HepG2 (cell line): Measurements from ENCODE around the gene ABCA3. TPM values are rescaled to one million over a fixed set of nuclear protein-coding genes. Genes with fewer than 3 reads are reported as not detected.

Source experiments
- CBFB ChIP-seq: sonication (generic); formaldehyde crosslinking; IDR thresholded peaks from 2 replicates; pipeline ENCODE4 v1.4.0; 2020; ENCODE audit warnings: missing genetic modification reagents
- CREM ChIP-seq, 2 experiments: sonication (generic) in 1 of 2; formaldehyde crosslinking in 1 of 2; IDR thresholded peaks; 2 replicates each; pipeline versions ENCODE4 v1.4.0 to v1.6.1; 2016 to 2020; ENCODE audit warnings: antibody characterized with exemption in 1 of 2, mild to moderate bottlenecking in 1 of 2, missing genetic modification reagents in 1 of 2
- KLF6 ChIP-seq: IDR thresholded peaks from 2 replicates; pipeline ENCODE4 v1.8.0; 2016; ENCODE audit warnings: missing biosample characterization, missing genetic modification reagents
- POLR2G ChIP-seq: fragments of 200-400 bp; formaldehyde crosslinking; IDR thresholded peaks from 2 replicates; pipeline ENCODE4 v1.6.1; 2018; ENCODE audit warnings: mild to moderate bottlenecking, low read depth, low read length, moderate library complexity
- PRMT3 ChIP-seq: sonication (generic); formaldehyde crosslinking; IDR thresholded peaks from 2 replicates; pipeline ENCODE4 v1.8.1; 2022; ENCODE audit warnings: low read depth, mild to moderate bottlenecking, moderate library complexity, missing genetic modification reagents, borderline replicate concordance
- SAP130 ChIP-seq: IDR thresholded peaks from 2 replicates; pipeline ENCODE4 v1.6.1; 2016; ENCODE audit warnings: low read depth
- ZKSCAN8 ChIP-seq: IDR thresholded peaks from 2 replicates; pipeline ENCODE4 v1.6.1; 2016; ENCODE audit warnings: borderline replicate concordance, missing genetic modification reagents, missing compliant biosample characterization
- ZNF101 ChIP-seq: sonication (generic); formaldehyde crosslinking; IDR thresholded peaks from 2 replicates; pipeline ENCODE4 v1.4.0; 2020; ENCODE audit warnings: mild to moderate bottlenecking, low read depth, missing genetic modification reagents, borderline replicate concordance
- ZNF44 ChIP-seq: sonication (generic); formaldehyde crosslinking; IDR thresholded peaks from 2 replicates; pipeline ENCODE4 v1.5.1; 2020; ENCODE audit warnings: mild to moderate bottlenecking, missing genetic modification reagents
- ZNF569 ChIP-seq: sonication (generic); formaldehyde crosslinking; IDR thresholded peaks from 2 replicates; pipeline ENCODE4 v1.5.0; 2020; ENCODE audit warnings: mild to moderate bottlenecking, missing genetic modification reagents, moderate library complexity, borderline replicate concordance
- ZNF782 ChIP-seq: sonication (generic); formaldehyde crosslinking; IDR thresholded peaks from 2 replicates; pipeline ENCODE4 v1.4.0; 2020; ENCODE audit warnings: missing genetic modification reagents, mild to moderate bottlenecking, borderline replicate concordance
- polyA plus RNA-seq, 8 experiments: library from polyadenylated mRNA; depleted of rRNA in 3 of 8; stranded (reverse) in 7 of 8; unstranded in 1 of 8; fragments of >200 nt; fragmentation: Illumina TruSeq in 4 of 8; extraction: Trizol in 4 of 8; gene quantifications; 2 replicates each; pipeline versions ENCODE4 v1.2.1 to v1.2.3, GENCODE V29; 2011 to 2016; ENCODE audit warnings: low read depth in 4 of 8, missing spikeins in 1 of 8, mixed read lengths in 1 of 8; ENCODE audit not compliant: insufficient read depth in 1 of 8
- total RNA-seq, 5 experiments: library from RNA; depleted of rRNA; stranded (reverse); fragments of >200 nt; fragmentation: Illumina TruSeq; extraction: Trizol; gene quantifications; 2 replicates each; pipeline ENCODE4 v1.2.3, GENCODE V29; 2016; ENCODE audit warnings: low read depth in 1 of 5
- TF ChIP-seq, protein P1 (sequence below), 2 experiments: sonication (generic) in 1 of 2; formaldehyde crosslinking in 1 of 2; IDR thresholded peaks; 2 replicates each; pipeline versions ENCODE4 v1.6.1 to v1.9.0; 2014 to 2022; ENCODE audit warnings: antibody characterized with exemption in 1 of 2, borderline replicate concordance in 1 of 2, inconsistent platforms in 1 of 2, low read depth in 1 of 2, missing genetic modification reagents in 1 of 2
- TF ChIP-seq, protein P2 (sequence below): sonication (generic); formaldehyde crosslinking; IDR thresholded peaks from 2 replicates; pipeline ENCODE4 v1.5.1; 2020; ENCODE audit warnings: missing genetic modification reagents, mild to moderate bottlenecking, borderline replicate concordance
- TF ChIP-seq, protein P3 (sequence below): fragments of 450-650 bp; IDR thresholded peaks from 2 replicates; pipeline ENCODE4 v1.6.1; 2016
- TF ChIP-seq, protein P4 (sequence below): IDR thresholded peaks from 2 replicates; pipeline ENCODE4 v1.6.1; 2016; ENCODE audit warnings: mild to moderate bottlenecking
- TF ChIP-seq, protein P5 (sequence below): sonication (generic); formaldehyde crosslinking; IDR thresholded peaks from 2 replicates; pipeline ENCODE4 v1.5.0; 2020; ENCODE audit warnings: missing genetic modification reagents, mild to moderate bottlenecking, borderline replicate concordance

ABCA3 gene
- total and polyA plus RNA-seq, 2 of the 13 experiments (the other 11 are each of a cell fraction or from before 2014, with no cell fraction given), result 0.60 to 1.5 TPM

DNA sequence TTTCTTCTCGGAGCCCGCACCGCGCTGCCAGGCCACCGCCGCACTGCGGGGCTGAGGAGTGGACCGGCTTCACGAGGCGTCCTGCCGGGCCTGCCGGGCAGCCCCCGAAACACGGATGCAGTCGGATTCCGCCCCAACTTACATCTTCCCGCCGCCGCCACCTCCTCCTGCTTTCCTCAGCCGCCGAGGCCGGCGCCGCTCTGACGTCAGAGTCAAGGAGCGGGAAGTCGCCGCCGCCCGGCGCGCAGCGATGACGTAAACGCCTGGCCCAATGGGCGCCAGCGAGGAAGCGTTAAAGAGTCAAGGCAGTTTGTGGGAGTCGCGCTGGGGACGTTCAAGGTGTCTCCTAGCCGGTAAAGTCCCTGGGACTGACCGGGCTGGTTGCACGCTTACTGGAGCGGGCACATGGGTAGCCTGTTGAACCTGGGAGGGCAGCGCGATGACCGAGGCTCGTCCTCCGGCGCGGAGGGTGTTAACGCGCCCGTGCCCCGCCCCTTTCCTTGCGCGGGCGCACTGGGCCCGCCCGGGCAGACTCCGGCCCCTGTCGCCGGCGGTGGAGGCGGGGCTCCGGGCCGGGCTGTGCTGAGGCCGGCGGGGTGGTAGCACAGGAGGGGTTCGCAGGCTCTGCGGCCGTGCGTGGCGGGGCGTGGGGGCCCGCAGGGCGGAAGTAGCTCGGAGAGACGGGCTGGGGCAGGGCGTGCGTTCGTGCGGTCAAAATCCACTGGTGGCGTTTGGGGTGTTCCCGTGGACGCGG lies 72.4 kb downstream of the ABCA3 start, which contains the start of gene RNPS1 (continued):
- TF ChIP-seq, protein P1, sequence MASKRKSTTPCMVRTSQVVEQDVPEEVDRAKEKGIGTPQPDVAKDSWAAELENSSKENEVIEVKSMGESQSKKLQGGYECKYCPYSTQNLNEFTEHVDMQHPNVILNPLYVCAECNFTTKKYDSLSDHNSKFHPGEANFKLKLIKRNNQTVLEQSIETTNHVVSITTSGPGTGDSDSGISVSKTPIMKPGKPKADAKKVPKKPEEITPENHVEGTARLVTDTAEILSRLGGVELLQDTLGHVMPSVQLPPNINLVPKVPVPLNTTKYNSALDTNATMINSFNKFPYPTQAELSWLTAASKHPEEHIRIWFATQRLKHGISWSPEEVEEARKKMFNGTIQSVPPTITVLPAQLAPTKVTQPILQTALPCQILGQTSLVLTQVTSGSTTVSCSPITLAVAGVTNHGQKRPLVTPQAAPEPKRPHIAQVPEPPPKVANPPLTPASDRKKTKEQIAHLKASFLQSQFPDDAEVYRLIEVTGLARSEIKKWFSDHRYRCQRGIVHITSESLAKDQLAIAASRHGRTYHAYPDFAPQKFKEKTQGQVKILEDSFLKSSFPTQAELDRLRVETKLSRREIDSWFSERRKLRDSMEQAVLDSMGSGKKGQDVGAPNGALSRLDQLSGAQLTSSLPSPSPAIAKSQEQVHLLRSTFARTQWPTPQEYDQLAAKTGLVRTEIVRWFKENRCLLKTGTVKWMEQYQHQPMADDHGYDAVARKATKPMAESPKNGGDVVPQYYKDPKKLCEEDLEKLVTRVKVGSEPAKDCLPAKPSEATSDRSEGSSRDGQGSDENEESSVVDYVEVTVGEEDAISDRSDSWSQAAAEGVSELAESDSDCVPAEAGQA (IDR thresholded peaks at IDR 0.05; ENCODE audit: low read depth), result peak; percentile 95
- TF ChIP-seq, protein P1 (CRISPR knock-in tag; IDR thresholded peaks at IDR 0.05; ENCODE audit: borderline replicate concordance), result no peak
- TF ChIP-seq ZNF569 (CRISPR knock-in tag), result no peak
- peak; percentile 95 for TF ChIP-seq ZNF44 (CRISPR knock-in tag)
- TF ChIP-seq KLF6, result peak; percentile 89
- TF ChIP-seq CBFB (CRISPR knock-in tag), result peak; percentile 88
- TF ChIP-seq, protein P2, sequence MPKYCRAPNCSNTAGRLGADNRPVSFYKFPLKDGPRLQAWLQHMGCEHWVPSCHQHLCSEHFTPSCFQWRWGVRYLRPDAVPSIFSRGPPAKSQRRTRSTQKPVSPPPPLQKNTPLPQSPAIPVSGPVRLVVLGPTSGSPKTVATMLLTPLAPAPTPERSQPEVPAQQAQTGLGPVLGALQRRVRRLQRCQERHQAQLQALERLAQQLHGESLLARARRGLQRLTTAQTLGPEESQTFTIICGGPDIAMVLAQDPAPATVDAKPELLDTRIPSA, result 0 out of 2 replicates have a peak, but pooled peaks have one; percentile 75
- TF ChIP-seq PRMT3, result peak; percentile 93
- TF ChIP-seq, protein P3, sequence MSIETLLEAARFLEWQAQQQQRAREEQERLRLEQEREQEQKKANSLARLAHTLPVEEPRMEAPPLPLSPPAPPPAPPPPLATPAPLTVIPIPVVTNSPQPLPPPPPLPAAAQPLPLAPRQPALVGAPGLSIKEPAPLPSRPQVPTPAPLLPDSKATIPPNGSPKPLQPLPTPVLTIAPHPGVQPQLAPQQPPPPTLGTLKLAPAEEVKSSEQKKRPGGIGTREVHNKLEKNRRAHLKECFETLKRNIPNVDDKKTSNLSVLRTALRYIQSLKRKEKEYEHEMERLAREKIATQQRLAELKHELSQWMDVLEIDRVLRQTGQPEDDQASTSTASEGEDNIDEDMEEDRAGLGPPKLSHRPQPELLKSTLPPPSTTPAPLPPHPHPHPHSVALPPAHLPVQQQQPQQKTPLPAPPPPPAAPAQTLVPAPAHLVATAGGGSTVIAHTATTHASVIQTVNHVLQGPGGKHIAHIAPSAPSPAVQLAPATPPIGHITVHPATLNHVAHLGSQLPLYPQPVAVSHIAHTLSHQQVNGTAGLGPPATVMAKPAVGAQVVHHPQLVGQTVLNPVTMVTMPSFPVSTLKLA, result 0 out of 2 replicates have a peak, but pooled peaks have one; percentile 36
- TF ChIP-seq ZNF782 (CRISPR knock-in tag), result peak; percentile 57; the same call in 1 of the 2 replicates
- TF ChIP-seq, protein P4, sequence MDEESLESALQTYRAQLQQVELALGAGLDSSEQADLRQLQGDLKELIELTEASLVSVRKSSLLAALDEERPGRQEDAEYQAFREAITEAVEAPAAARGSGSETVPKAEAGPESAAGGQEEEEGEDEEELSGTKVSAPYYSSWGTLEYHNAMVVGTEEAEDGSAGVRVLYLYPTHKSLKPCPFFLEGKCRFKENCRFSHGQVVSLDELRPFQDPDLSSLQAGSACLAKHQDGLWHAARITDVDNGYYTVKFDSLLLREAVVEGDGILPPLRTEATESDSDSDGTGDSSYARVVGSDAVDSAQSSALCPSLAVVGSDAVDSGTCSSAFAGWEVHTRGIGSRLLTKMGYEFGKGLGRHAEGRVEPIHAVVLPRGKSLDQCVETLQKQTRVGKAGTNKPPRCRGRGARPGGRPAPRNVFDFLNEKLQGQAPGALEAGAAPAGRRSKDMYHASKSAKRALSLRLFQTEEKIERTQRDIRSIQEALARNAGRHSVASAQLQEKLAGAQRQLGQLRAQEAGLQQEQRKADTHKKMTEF, result peak; percentile 96
- TF ChIP-seq CREM (IDR thresholded peaks at IDR 0.05), result peak; percentile 99
- peak; percentile 97 for TF ChIP-seq CREM (CRISPR knock-in tag; IDR thresholded peaks at IDR 0.05)
- peak; percentile 98 for TF ChIP-seq POLR2G
- no peak for TF ChIP-seq ZNF101 (CRISPR knock-in tag)
- peak; percentile 96 for TF ChIP-seq SAP130 (CRISPR knock-in tag)
- TF ChIP-seq, protein P5, sequence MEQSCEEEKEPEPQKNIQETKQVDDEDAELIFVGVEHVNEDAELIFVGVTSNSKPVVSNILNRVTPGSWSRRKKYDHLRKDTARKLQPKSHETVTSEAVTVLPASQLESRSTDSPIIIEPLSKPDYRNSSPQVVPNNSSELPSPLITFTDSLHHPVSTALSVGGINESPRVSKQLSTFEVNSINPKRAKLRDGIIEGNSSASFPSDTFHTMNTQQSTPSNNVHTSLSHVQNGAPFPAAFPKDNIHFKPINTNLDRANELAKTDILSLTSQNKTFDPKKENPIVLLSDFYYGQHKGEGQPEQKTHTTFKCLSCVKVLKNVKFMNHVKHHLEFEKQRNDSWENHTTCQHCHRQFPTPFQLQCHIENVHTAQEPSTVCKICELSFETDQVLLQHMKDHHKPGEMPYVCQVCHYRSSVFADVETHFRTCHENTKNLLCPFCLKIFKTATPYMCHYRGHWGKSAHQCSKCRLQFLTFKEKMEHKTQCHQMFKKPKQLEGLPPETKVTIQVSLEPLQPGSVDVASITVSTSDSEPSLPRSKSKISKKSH (CRISPR knock-in tag), result peak; percentile 73; the same call in 1 of the 2 replicates
- no peak for TF ChIP-seq ZKSCAN8 (CRISPR knock-in tag)
